Astrocyte of the spinal cord (primary cell): Measurements from ENCODE around the gene FGF21.

Experiments
- DNase-seq: peaks from one replicate; pipeline ENCODE4 v3.0.0; 2011; ENCODE audit warnings: low read depth, low spot score
- H3K4me3 ChIP-seq: 2 replicates; pipeline ENCODE4 v1.5.1; 2011; ENCODE audit warnings: low read depth, mild to moderate bottlenecking, low read length, moderate library complexity
- in situ Hi-C: cut with HindIII; loops from 2 replicates; pipeline ENCODE4 v1.10.0; 2017; ENCODE audit warnings: low sequenced_read_pairs
- TF ChIP-seq, protein P1 (sequence below): IDR thresholded peaks from 2 replicates; pipeline ENCODE4 v1.5.1; 2012; ENCODE audit warnings: low read depth, mild to moderate bottlenecking, low read length, inconsistent platforms

FGF21 gene

DNA sequence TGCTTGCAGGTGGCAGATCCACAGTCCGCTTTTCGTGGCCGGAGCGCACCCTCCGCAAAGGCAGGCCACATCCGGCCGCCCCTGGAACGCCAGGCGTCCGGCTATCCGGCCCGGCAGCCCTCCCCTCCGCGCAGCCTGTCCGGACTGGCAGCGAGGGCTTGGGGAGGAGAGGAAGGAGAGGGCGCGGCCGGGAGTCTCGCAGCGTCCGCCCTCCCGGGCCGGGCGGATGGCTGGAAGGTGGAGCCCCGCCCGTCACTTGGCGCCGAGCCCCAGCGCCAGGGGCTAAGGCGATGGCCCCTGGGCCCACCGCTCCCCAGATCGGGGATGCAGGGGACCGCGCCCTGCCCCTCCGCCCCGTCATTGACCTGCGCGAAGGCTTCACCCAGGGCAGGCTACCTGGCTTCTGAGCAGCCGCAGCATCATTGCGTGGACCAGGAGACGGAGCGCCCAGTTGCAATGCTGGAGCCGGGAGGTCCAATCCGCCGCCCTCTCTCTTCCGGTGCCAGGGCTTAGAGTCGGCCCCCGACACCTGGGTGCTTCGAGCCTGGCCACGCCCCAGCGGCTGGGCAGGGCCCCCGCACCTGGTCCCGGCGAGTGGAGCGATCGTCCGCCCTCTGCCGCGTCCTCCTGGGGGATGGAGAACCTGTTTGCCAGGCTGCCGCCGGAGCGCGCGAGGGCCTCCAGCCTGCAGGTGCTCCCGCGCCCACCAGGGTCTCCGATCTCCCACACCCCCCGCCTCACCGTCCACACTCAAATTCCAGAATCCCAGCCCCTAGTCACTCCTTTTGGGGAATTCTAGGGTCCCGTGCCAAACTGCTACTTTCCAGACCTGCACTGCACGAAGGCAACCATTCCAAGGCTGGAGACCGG lies 2.6 kb upstream of the FGF21 start, which contains the start of gene FUT1:
FUT1 (minus strand) TSS at position 146 of the 870 bp plus-strand sequence. CDS start 1,360 bp downstream, outside the sequence.
- in situ Hi-C loops: no loop called here
- TF ChIP-seq, protein P1, sequence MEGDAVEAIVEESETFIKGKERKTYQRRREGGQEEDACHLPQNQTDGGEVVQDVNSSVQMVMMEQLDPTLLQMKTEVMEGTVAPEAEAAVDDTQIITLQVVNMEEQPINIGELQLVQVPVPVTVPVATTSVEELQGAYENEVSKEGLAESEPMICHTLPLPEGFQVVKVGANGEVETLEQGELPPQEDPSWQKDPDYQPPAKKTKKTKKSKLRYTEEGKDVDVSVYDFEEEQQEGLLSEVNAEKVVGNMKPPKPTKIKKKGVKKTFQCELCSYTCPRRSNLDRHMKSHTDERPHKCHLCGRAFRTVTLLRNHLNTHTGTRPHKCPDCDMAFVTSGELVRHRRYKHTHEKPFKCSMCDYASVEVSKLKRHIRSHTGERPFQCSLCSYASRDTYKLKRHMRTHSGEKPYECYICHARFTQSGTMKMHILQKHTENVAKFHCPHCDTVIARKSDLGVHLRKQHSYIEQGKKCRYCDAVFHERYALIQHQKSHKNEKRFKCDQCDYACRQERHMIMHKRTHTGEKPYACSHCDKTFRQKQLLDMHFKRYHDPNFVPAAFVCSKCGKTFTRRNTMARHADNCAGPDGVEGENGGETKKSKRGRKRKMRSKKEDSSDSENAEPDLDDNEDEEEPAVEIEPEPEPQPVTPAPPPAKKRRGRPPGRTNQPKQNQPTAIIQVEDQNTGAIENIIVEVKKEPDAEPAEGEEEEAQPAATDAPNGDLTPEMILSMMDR: no peak
- DNase-seq: no peak
- H3K4me3 ChIP-seq: peak within 1 kb of the TSS; percentile 14

DNA sequence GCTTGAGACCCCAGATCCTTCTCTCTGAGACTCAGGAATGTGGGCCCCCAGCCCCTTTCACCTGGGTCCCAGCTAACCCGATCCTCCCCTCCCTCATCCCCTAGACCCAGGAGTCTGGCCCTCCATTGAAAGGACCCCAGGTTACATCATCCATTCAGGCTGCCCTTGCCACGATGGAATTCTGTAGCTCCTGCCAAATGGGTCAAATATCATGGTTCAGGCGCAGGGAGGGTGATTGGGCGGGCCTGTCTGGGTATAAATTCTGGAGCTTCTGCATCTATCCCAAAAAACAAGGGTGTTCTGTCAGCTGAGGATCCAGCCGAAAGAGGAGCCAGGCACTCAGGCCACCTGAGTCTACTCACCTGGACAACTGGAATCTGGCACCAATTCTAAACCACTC lies 463 bp downstream of the FGF21 start:
- H3K4me3 ChIP-seq: no peak overlapping the region
- DNase-seq: no peak
- TF ChIP-seq, protein P1: no peak
- in situ Hi-C loops: no loop called here

DNA sequence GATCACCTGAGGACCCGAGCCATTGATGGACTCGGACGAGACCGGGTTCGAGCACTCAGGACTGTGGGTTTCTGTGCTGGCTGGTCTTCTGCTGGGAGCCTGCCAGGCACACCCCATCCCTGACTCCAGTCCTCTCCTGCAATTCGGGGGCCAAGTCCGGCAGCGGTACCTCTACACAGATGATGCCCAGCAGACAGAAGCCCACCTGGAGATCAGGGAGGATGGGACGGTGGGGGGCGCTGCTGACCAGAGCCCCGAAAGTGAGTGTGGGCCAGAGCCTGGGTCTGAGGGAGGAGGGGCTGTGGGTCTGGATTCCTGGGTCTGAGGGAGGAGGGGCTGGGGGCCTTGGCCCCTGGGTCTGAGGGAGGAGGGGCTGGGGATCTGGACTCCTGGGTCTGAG lies 888 bp downstream of the FGF21 start:
- no peak for DNase-seq
- TF ChIP-seq, protein P1: no peak
- H3K4me3 ChIP-seq: no peak overlapping the region
- in situ Hi-C loops: no loop called here

DNA sequence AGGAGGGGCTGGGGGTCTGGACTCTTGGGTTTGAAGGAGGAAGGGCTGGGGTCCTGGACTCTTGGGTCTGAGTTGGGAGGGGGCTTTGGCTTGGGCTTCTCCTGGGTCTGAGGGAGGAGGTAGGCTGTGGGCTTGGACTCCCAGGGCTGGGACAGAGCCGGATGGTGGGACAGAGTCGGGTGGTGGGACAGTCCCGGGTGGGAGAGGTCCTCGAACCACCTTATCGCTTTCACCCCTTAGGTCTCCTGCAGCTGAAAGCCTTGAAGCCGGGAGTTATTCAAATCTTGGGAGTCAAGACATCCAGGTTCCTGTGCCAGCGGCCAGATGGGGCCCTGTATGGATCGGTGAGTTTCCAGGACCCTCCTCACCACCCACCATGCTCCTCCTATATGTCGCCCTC lies 1.4 kb downstream of the FGF21 start:
- H3K4me3 ChIP-seq: no peak overlapping the region
- DNase-seq: no peak
- in situ Hi-C loops: no loop called here
- TF ChIP-seq, protein P1: no peak

DNA sequence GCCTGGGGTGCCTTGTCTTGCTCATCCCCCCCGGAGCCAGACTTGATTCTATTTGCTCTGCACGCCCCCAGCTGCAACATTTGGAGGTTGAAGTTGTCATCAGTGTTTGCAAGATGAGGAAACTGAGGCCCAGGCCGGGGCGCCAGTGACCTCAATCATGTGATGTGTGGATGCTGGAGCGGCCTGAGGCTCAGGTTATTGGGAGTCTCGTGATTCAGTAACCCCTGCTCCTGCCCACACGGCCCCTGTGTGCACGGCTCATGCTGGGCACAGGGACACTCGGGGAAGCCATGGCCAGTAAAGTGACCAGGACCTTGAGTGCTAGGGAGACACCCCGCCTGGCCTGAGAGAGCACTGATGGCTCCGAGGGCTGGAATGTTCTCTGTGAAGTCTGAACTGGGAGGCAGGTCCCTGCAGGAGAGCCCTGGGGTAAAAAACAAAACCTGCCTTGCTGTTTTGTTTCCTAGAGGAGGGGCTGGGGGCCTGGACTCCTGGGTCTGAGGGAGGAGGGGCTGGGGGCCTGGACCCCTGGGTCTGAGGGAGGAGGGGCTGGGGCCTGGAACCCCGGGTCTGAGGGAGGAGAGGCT lies 1.9 kb downstream of the FGF21 start:
- TF ChIP-seq, protein P1: no peak
- DNase-seq: no peak
- in situ Hi-C loops: no loop called here
- no peak overlapping the region for H3K4me3 ChIP-seq

DNA sequence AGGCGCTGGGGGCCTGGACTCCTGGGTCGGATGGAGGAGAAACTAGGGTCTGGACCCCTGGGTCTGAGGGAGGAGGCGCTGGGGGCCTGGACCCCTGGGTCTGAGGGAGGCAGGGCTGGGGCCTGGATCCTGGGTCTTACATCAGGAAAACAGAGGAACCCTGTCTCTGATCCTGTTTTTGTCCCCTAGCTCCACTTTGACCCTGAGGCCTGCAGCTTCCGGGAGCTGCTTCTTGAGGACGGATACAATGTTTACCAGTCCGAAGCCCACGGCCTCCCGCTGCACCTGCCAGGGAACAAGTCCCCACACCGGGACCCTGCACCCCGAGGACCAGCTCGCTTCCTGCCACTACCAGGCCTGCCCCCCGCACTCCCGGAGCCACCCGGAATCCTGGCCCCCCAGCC lies 2.4 kb downstream of the FGF21 start:
- no peak overlapping the region for H3K4me3 ChIP-seq
- DNase-seq: no peak
- TF ChIP-seq, protein P1: no peak
- in situ Hi-C loops: no loop called here
